A204.1 (cell line): ENCODE results near the gene GFOD1.
"Not testable (repeated sequence)": the region's sequence is repeated elsewhere in the genome, so short reads cannot be mapped to it uniquely, and the experiment has no call there.

Source experiments
- FAIRE-seq: peaks from 2 replicates; lab custom pipeline; 2012; peaks lifted over from hg19 to GRCh38; lab: Jason Lieb, UNC

The GFOD1 gene

GRCh38 chr6:13438126-13438525 lies 49.3 kb downstream of the GFOD1 start:
- no peak for FAIRE-seq

- no peak for FAIRE-seq
Measured at GRCh38 chr6:13437218-13437996, 50.0 kb downstream of the GFOD1 start.

GRCh38 chr6:13436399-13437217 lies 50.8 kb downstream of the GFOD1 start:
- no peak for FAIRE-seq

GRCh38 chr6:13435477-13436246 lies 51.7 kb downstream of the GFOD1 start:
- no peak for FAIRE-seq

DNA sequence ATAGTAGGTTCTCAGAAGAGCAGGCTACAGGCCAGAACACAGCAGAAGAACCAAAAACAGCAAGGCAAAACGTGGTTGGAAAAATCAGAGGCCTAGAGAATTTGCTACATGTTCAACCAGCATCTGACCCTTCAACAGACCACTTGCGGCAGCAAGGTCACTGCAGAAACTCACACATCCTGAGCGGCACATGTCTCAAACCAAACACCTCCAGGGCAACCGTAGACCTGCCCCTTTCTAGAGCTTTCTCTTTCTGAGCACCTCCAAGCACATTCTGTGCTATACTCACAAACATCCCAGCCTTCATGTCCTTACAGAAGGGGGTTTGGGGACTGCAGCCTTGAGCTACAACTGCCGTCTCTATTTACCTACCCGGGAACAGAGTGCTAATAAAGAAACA lies 52.6 kb downstream of the GFOD1 start:
- no peak for FAIRE-seq

- FAIRE-seq, result not testable (repeated sequence)
Measured at GRCh38 chr6:13434135-13434775, 53.1 kb downstream of the GFOD1 start.

DNA sequence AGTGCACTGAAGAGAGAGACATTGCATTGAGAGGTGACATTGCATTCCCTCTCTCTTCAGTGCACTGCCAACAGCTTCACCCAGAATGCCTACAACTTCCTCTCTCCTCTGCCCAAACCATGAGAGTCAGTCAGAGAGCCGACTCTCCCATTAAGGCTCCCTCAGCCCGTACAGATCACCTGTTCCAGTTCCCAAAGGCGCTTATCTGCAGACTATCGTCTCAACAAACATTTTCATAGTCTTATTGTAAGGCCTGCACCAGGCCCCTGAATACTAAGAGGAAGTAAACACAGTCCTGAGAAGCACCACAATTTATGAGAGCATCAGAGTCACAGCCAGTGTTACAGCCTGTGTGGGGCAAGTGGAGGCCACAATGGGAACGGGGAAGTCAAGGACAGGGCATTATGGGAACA lies 53.7 kb downstream of the GFOD1 start:
- no peak for FAIRE-seq

DNA sequence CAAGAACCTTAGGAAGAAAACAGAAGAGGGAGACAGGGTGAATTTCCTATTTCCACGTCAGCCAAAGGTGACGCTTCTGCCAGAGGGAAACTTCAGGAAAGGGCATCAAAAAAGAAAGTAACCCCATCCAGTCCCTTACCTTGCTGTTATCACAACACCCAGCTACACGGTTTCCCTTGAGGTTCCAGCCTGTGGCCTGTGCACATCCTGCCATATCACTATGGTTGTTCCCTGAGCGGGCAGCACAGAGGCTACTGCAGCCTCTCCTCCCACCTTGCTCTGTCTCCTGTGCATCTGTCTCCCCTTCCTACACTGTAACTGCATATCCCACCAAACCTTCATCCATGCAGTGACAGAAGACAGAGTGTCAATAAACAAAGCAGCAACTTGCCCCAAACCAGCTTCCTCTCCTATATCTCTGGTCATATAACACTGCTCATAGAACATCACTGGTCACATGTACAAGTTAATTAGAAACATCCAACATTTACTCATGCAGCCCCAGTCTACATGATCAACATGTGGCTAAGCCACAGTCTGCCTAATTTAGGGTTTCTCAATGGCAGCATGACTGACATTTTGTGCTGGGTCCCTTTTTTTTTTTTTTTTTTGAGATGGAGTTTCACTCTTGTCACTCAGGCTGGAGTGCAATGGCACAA lies 54.7 kb downstream of the GFOD1 start:
- FAIRE-seq, result no peak

DNA sequence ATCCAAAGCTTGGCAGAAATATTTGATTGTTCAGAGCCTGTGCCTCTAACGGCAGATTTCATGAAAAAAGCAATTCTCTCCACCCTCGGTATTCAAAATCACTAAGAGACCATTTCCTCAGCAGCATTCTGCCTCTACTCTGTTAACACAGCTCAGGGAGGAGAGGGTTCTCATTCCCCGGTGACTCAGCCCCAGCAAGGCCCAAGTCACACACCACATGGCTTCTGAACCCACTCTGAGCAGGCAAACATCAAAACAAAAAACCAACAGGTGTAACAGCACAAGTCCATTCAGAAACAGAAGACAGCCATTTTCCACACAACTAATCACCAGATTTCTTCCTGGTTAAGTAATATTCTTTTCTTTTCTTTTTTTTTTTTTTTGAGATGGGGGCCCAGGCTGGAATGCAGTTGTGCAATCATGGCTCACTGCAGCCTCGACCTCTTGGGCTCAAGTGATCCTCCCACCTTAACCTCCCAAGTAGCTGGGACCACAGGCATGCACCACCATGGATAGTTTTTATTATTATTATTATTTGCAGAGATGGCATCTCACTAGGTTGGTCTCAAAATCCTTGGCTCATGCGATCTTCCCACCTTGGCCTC lies 55.4 kb downstream of the GFOD1 start:
- no peak for FAIRE-seq

GRCh38 chr6:13431059-13431656 lies 56.2 kb downstream of the GFOD1 start:
- no peak for FAIRE-seq

- FAIRE-seq, result no peak
Measured at GRCh38 chr6:13429406-13429753, 58.0 kb downstream of the GFOD1 start.

GRCh38 chr6:13428583-13429405 lies 58.6 kb downstream of the GFOD1 start:
- FAIRE-seq, result no peak

DNA sequence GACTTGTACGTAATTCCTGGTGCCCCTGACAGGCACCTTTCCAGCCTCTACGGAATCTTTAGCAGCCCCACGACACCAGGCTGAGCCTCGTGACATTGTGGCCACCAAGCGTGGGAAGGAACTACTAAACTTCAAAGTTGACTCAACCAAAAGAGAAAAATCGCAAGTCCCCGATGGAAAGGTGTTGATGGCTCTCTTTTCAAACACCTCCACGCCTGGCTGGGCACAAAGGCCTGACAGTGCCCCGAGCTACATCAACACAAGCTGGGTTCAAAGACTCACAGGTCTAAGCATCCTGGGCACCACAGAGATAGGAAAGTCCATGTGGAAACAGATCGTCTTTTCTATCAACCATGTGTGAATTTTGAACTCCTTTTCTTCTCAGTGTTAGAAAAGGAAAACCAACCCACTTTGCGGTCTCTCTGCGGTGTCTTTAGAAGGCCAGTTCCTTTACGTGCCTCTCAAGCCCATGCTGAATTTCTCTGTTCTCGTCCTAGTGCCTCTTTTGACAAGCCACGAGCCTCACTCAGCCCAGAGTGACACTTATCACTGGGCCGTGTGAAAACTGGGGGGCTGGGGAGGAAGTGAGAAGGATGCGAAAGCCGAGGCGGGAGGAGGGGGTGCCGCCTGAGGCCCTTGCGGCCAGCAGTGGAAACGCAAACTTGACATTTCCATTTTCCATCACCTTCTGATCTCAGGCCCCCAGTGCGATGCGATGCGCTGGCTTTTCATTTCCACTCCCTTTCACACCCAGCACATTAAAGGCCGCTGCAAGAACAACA lies 59.4 kb downstream of the GFOD1 start:
- no peak for FAIRE-seq

DNA sequence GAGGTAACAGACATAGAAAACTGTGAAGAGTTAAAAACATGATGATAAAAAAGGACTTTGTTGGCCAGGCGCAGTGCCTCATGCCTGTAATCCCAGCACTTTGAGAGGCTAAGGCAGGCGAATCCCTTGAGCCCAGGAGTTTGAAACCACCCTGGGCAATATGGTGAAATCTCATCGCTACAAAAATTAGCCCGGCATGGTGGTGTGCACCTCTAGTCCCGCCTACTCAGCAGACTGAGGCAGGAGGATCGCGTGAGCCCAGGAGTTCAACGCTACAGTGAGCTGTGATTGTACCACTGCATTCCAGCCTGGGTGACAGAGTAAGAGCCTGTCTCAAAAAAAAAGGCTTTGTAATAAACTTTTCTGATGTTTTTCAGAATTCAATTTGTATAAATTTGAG lies 60.1 kb downstream of the GFOD1 start:
- FAIRE-seq, result no peak

- FAIRE-seq, result no peak
Measured at GRCh38 chr6:13425943-13426931, 61.2 kb downstream of the GFOD1 start.

DNA sequence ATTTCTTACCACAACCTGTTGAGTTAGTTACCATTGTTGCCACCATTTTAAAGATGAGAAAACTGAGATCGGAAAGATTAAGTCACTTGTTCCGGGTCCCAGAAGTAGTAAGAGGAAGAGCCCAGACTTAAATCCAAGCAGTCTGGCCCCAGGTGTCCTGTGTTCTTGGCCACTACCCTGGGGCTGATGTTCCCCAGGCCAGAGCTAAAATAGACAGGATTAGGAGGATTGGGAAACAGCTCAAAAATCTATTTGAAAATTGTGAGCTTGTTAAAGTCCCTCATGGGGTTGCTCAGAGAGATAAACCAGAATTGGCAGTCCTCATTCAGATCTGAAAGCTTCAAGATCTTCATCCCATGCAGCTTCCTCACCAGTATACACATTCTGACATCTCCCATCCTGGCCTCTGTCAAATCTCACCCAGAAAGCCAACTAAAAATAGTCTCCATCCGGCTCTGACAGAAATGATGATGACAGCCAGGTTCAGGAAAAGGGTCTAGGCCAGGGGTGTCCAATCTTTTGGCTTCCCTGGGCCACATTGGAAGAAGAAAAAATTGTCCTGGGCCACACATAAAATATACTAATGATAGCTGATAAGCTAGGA lies 62.0 kb downstream of the GFOD1 start:
- FAIRE-seq, result no peak

- no peak for FAIRE-seq
Measured at GRCh38 chr6:13423252-13423651, 64.1 kb downstream of the GFOD1 start.
